Measurements from ENCODE around the gene LYPD8.

DNA sequence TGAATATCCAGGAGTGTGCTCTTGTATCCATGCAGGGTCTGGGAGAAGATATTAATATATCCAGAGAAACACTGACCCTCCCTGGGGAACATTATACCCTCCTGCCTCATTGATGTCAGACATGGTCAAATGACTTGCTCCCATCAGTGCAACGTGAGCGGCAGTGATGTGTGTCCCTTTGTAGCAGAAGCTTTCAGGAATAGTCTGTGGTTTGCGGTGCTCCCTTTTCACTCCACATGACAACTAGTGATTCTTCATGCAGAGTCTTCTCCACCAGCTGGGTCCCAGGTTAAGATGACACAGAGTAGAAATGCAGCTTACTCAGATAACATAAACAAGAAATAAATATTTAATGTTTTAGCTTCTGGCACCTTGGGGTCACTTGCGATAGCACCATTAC lies 31.9 kb upstream of the LYPD8 start:
- TF ChIP-seq, protein P1, sequence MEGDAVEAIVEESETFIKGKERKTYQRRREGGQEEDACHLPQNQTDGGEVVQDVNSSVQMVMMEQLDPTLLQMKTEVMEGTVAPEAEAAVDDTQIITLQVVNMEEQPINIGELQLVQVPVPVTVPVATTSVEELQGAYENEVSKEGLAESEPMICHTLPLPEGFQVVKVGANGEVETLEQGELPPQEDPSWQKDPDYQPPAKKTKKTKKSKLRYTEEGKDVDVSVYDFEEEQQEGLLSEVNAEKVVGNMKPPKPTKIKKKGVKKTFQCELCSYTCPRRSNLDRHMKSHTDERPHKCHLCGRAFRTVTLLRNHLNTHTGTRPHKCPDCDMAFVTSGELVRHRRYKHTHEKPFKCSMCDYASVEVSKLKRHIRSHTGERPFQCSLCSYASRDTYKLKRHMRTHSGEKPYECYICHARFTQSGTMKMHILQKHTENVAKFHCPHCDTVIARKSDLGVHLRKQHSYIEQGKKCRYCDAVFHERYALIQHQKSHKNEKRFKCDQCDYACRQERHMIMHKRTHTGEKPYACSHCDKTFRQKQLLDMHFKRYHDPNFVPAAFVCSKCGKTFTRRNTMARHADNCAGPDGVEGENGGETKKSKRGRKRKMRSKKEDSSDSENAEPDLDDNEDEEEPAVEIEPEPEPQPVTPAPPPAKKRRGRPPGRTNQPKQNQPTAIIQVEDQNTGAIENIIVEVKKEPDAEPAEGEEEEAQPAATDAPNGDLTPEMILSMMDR (IDR thresholded peaks at IDR 0.05): no peak
- TF ChIP-seq POLR2A (IDR thresholded peaks at IDR 0.05) (no peak), POLR2AphosphoS5 (IDR thresholded peaks at IDR 0.05) (no peak), EP300 (IDR thresholded peaks at IDR 0.05) (no peak)
